ENCODE data around the gene TRIM60. TPM values are rescaled to one million over a fixed set of nuclear protein-coding genes. Genes with fewer than 3 reads are reported as not detected.

Gene TRIM60
- total RNA-seq, 1 donor from 2014 or later = not detected

DNA sequence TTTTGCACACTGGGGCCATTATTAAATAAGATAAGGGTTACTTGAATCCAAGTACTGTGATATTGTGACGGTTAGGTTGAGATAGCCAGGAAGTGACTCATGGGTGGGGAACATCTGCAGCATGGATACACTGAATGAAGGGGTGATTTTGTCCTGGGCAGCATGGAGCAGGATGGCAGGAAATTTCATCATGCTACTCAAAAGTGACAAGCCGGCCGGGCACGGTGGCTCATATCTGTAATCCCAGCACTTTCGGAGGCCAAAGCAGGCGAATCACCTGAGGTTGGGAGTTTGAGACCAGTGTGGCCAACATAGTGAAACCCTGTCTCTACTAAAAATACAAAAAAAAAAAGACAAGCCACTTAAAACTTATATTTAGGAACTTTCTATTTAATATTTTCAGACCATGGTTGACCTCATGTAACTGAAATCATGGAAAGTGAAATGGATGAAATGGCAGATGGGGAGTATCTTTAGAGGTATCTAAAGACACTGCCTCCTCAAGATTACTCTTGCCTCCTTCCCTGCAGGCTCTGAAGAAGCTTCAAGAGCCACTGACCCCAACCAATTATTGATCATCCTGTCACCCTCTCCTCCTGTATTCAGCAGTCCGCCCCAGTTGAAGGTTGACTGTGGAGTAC lies 3.9 kb upstream of the TRIM60 start:
- intact Hi-C loops (cut with micrococcal nuclease) = no loop called here
- no peaks in the 10 kb centered on the region for H3K4me1 ChIP-seq
- no peak for DNase-seq
- TF ChIP-seq, protein P1, sequence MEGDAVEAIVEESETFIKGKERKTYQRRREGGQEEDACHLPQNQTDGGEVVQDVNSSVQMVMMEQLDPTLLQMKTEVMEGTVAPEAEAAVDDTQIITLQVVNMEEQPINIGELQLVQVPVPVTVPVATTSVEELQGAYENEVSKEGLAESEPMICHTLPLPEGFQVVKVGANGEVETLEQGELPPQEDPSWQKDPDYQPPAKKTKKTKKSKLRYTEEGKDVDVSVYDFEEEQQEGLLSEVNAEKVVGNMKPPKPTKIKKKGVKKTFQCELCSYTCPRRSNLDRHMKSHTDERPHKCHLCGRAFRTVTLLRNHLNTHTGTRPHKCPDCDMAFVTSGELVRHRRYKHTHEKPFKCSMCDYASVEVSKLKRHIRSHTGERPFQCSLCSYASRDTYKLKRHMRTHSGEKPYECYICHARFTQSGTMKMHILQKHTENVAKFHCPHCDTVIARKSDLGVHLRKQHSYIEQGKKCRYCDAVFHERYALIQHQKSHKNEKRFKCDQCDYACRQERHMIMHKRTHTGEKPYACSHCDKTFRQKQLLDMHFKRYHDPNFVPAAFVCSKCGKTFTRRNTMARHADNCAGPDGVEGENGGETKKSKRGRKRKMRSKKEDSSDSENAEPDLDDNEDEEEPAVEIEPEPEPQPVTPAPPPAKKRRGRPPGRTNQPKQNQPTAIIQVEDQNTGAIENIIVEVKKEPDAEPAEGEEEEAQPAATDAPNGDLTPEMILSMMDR (IDR thresholded peaks at IDR 0.05; ENCODE audit: borderline replicate concordance) = no peak
- H3K4me3 ChIP-seq = no peak overlapping the region
- H3K36me3 ChIP-seq = no peaks in the 10 kb centered on the region
- peaks cover 15% of the 10 kb centered on the region for H3K9me3 ChIP-seq (replicated peaks)
- no peaks in the 10 kb centered on the region for H3K27me3 ChIP-seq (ENCODE audit: low read depth)
- no peak overlapping the region for H3K27ac ChIP-seq (replicated peaks)

DNA sequence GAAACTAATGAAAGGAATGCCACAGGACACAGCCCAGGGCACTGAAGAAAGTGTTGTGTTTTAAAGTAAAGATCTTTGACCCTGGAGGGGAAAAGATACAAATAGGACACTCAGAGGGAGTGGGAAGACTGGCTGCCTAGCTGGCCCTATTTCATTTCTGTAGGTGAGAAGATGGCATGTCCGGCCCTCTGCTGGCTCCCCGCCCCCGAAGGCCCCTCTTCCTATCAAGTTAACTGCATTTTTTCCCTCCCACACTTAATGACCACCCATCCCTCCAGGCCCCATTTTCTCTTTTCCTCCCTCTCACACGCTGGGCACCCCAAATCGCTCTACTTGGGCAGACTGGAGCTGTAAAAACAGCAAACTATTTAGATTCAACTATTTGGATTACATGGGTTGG lies 16.4 kb downstream of the TRIM60 start:
- Histone ChIP-seq H3K4me3 (no peak overlapping the region), H3K27ac (replicated peaks) (no peak overlapping the region), H3K4me1 (no peaks in the 10 kb centered on the region), H3K9me3 (replicated peaks) (no peaks in the 10 kb centered on the region), H3K27me3 (ENCODE audit: low read depth) (peaks cover 12% of the 10 kb centered on the region), H3K36me3 (no peaks in the 10 kb centered on the region)
- intact Hi-C loops (cut with micrococcal nuclease) = no loop called here
- DNase-seq = no peak
- TF ChIP-seq, protein P1 (IDR thresholded peaks at IDR 0.05; ENCODE audit: borderline replicate concordance) = no peak

DNA sequence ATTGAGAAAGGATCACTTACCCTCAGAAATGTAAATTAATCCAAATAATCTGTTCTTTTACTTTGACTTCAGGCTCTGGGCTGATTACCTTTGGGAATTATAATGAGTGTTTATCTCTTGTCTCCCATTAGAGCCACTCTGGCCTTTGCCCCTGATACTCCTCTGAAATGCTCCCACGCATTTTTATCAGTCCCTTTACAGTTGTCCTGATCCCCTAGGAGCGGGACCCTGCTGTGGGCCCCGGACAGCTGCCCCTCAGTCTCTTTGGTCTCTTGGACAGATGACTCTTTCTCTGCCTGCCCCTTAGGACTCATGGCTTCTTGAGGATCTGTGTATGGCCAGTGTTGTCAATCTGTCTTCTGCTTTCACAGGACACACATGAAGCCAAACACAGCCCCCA lies 20.8 kb downstream of the TRIM60 start:
- H3K27me3 ChIP-seq (ENCODE audit: low read depth) = peaks cover 12% of the 10 kb centered on the region
- no peaks in the 10 kb centered on the region for H3K36me3 ChIP-seq
- TF ChIP-seq, protein P1 (IDR thresholded peaks at IDR 0.05; ENCODE audit: borderline replicate concordance) = no peak
- H3K4me3 ChIP-seq = no peak overlapping the region
- DNase-seq = no peak
- intact Hi-C loops (cut with micrococcal nuclease) = no loop called here
- H3K9me3 ChIP-seq (replicated peaks) = no peaks in the 10 kb centered on the region
- no peak overlapping the region for H3K27ac ChIP-seq (replicated peaks)
- H3K4me1 ChIP-seq = no peaks in the 10 kb centered on the region

DNA sequence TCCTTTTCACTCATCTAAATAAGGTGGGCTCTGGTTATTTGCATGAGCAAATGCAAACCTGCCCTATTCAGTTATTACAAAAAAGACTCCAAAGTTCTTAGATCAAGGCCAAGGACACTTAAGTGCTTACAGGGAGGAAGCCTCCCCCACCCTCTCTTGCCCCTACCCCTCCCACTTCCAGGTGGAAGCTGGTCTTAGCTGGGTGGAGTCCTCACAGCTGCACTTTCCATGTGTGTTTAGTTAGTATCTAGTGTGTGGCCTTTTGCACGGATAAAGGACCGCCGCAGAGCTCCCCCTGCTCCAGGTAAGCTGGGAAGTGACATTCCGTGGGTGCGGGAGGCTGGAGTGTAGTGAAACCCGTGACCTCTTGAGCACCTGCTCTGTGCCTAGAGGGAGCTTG lies 21.8 kb downstream of the TRIM60 start, which contains the start of gene TRIM75:
TRIM75 (plus strand) TSS at position 222 of the 400 bp plus-strand sequence. CDS start 5,282 bp downstream, outside the sequence.
- H3K4me3 ChIP-seq = no peak within 1 kb of the TSS
- H3K9me3 ChIP-seq (replicated peaks) = no peaks in the 10 kb centered on the region
- intact Hi-C loops (cut with micrococcal nuclease) = no loop called here
- DNase-seq = no peak
- H3K27ac ChIP-seq (replicated peaks) = no peak within 1 kb of the TSS
- no peaks in the 10 kb centered on the region for H3K4me1 ChIP-seq
- TF ChIP-seq, protein P1 (IDR thresholded peaks at IDR 0.05; ENCODE audit: borderline replicate concordance) = no peak
- H3K36me3 ChIP-seq = no peaks in the 10 kb centered on the region
- H3K27me3 ChIP-seq (ENCODE audit: low read depth) = peaks cover 12% of the 10 kb centered on the region

DNA sequence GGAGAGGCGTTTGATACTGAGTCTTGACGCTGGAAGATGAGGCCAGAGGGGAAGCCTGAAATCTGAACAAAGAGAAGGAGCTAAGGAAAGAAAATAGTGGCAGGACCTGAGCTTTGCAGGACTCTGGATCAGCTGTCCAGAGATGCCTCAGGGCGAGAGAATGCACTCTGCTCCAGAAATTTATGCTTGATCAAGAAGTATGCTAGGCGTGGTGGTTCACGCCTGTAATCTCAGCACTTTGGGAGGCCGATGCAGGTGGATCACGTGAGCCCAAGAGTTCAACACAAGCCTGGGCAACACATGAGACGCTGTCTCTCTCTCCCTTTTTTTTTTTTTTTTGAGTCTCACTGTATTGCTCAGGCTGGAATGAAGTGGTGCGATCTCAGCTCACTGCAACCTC lies 23.8 kb downstream of the TRIM60 start:
- Histone ChIP-seq H3K36me3 (no peaks in the 10 kb centered on the region), H3K27ac (replicated peaks) (no peak overlapping the region), H3K4me3 (no peak overlapping the region), H3K27me3 (ENCODE audit: low read depth) (peaks cover 12% of the 10 kb centered on the region), H3K9me3 (replicated peaks) (no peaks in the 10 kb centered on the region), H3K4me1 (no peaks in the 10 kb centered on the region)
- TF ChIP-seq, protein P1 (IDR thresholded peaks at IDR 0.05; ENCODE audit: borderline replicate concordance) = no peak
- intact Hi-C loops (cut with micrococcal nuclease) = no loop called here
- DNase-seq = no peak
